ENCODE results near the gene AVPI1. TPM values are rescaled to one million over a fixed set of nuclear protein-coding genes. Genes with fewer than 3 reads are reported as not detected.

AVPI1 gene
- total and polyA plus RNA-seq, 12 donors, result 5.3 to 41.0 (median 9.1) TPM

GRCh38 chr10:97627731-97628130, 59.3 kb downstream of the AVPI1 start:
- Histone ChIP-seq H3K36me3 (no peaks in the 10 kb centered on the region), H3K27me3 (no peaks in the 10 kb centered on the region), H3K27ac (peak overlapping the region in 3 of 10 donors; percentile 20 to 53 (median 45)), H3K4me3 (no peak overlapping the region), H3K4me1 (peaks cover 0 to 18% (median 6%) of the 10 kb centered on the region in 9 donors), H3K9me3 (no peaks in the 10 kb centered on the region)
- intact Hi-C loops (cut with DNase I), result no loop called here
- ATAC-seq (peak in 3 of 8 donors; percentile 23 to 70 (median 25)), DNase-seq (no peak)
- 40 to 43% methylated on average over 4 of the region's 4 CpGs for WGBS, 2 donors
- no peak for TF ChIP-seq CTCF (IDR thresholded peaks at IDR 0.05)

Other genes with a start within 250 kb of the AVPI1 start
- 10 to 100 TPM; 11.7 to 20.3 (median 15.1) TPM for gene EXOSC1, start 241.2 kb downstream of the AVPI1 start, total RNA-seq
- gene EXOSC1, start 241.2 kb downstream of the AVPI1 start, polyA plus RNA-seq, result 10 to 100 TPM; 31.0 to 31.3 TPM
- 10 to 100 TPM; 13.4 to 27.3 (median 18.4) TPM for gene ZDHHC16, start 241.1 kb downstream of the AVPI1 start, total RNA-seq
- gene ZDHHC16, start 241.1 kb downstream of the AVPI1 start, polyA plus RNA-seq, result 10 to 100 TPM; 21.1 to 49.6 TPM
- 10 to 100 TPM; 34.7 to 49.1 (median 43.8) TPM for gene MMS19, start 188.8 kb downstream of the AVPI1 start, total RNA-seq
- 10 to 100 TPM; 44.0 to 64.9 TPM for gene MMS19, start 188.8 kb downstream of the AVPI1 start, polyA plus RNA-seq
- 10 to 100 TPM; 13.6 to 34.0 (median 20.5) TPM for gene UBTD1, start 188.3 kb downstream of the AVPI1 start, total RNA-seq
- 10 to 100 TPM; 36.5 to 56.0 TPM for gene UBTD1, start 188.3 kb downstream of the AVPI1 start, polyA plus RNA-seq
- 100 to 1,000 TPM in 6 of 10 donors, 10 to 100 TPM in 4; 46.3 to 395 (median 133) TPM for gene ANKRD2, start 114.5 kb downstream of the AVPI1 start, total RNA-seq
- 100 to 1,000 TPM; 248 to 370 TPM for gene ANKRD2, start 114.5 kb downstream of the AVPI1 start, polyA plus RNA-seq
- 10 to 100 TPM in 9 of 10 donors, 1 to 10 TPM in 1; 8.9 to 42.5 (median 17.4) TPM for gene HOGA1, start 102.9 kb downstream of the AVPI1 start, total RNA-seq
- gene HOGA1, start 102.9 kb downstream of the AVPI1 start, polyA plus RNA-seq, result 10 to 100 TPM; 30.4 to 58.3 TPM
- 1 to 10 TPM in 3 of 10 donors, under 1 TPM in 5, not detected in 2; 0.20 to 1.7 (median 0.73) TPM for gene C10orf62, start 97.5 kb downstream of the AVPI1 start, total RNA-seq
- 1 to 10 TPM; 1.1 to 2.4 TPM for gene C10orf62, start 97.5 kb downstream of the AVPI1 start, polyA plus RNA-seq
- 10 to 100 TPM in 8 of 10 donors, 1 to 10 TPM in 2; 4.4 to 17.1 (median 12.8) TPM for gene MORN4, start 53.7 kb downstream of the AVPI1 start, total RNA-seq
- gene MORN4, start 53.7 kb downstream of the AVPI1 start, polyA plus RNA-seq, result 10 to 100 TPM; 16.0 to 17.6 TPM
- gene PI4K2A, start 46.6 kb downstream of the AVPI1 start, total RNA-seq, result 10 to 100 TPM in 9 of 10 donors, 1 to 10 TPM in 1; 9.4 to 18.5 (median 14.2) TPM
- gene PI4K2A, start 46.6 kb downstream of the AVPI1 start, polyA plus RNA-seq, result 10 to 100 TPM in 1 of 2 donors, 1 to 10 TPM in 1; 5.3 to 20.7 TPM
- 10 to 100 TPM in 1 of 10 donors, 1 to 10 TPM in 9; 2.8 to 10.2 (median 5.8) TPM for gene MARVELD1, start 26.5 kb upstream of the AVPI1 start, total RNA-seq
- 10 to 100 TPM in 1 of 2 donors, 1 to 10 TPM in 1; 5.0 to 11.9 TPM for gene MARVELD1, start 26.5 kb upstream of the AVPI1 start, polyA plus RNA-seq
- gene ZFYVE27, start 49.9 kb upstream of the AVPI1 start, total RNA-seq, result 10 to 100 TPM in 8 of 10 donors, 1 to 10 TPM in 2; 7.5 to 16.0 (median 11.8) TPM
- 10 to 100 TPM; 10.2 to 17.6 TPM for gene ZFYVE27, start 49.9 kb upstream of the AVPI1 start, polyA plus RNA-seq
- 1 to 10 TPM in 4 of 10 donors, under 1 TPM in 4, not detected in 2; 0.19 to 4.3 (median 1.0) TPM for gene SFRP5, start 84.8 kb upstream of the AVPI1 start, total RNA-seq
- 1 to 10 TPM in 1 of 2 donors, under 1 TPM in 1; 0.42 to 1.9 TPM for gene SFRP5, start 84.8 kb upstream of the AVPI1 start, polyA plus RNA-seq
- 1 to 10 TPM in 1 of 10 donors, under 1 TPM in 9; 0.05 to 1.0 (median 0.24) TPM for gene GOLGA7B, start 162.6 kb upstream of the AVPI1 start, total RNA-seq
- under 1 TPM; 0.09 to 0.59 TPM for gene GOLGA7B, start 162.6 kb upstream of the AVPI1 start, polyA plus RNA-seq